HepG2 (cell line): ENCODE measurements around the gene RNF125. TPM values are rescaled to one million over a fixed set of nuclear protein-coding genes. Genes with fewer than 3 reads are reported as not detected.

ENCODE experiments used
- ETV6 ChIP-seq: sonication (generic); formaldehyde crosslinking; conservative IDR thresholded peaks from 2 replicates; pipeline ENCODE4 v1.4.0; 2020; ENCODE audit warnings: missing genetic modification reagents
- GABPB1 ChIP-seq: IDR thresholded peaks from 2 replicates; pipeline ENCODE4 v1.6.1; 2016; ENCODE audit warnings: mild to moderate bottlenecking, missing genetic modification reagents, moderate library complexity, missing compliant biosample characterization
- GPN1 ChIP-seq: sonication (generic); formaldehyde crosslinking; IDR thresholded peaks from 2 replicates; pipeline ENCODE4 v1.5.1; 2020; ENCODE audit warnings: missing genetic modification reagents, borderline replicate concordance
- KDM5A ChIP-seq: fragments of 200-600 bp; sonication (generic); IDR thresholded peaks from 2 replicates; pipeline ENCODE4 v1.7.0; 2018; ENCODE audit warnings: antibody characterized with exemption, mild to moderate bottlenecking, low read length, borderline replicate concordance
- KLF6 ChIP-seq: IDR thresholded peaks from 2 replicates; pipeline ENCODE4 v1.8.0; 2016; ENCODE audit warnings: missing biosample characterization, missing genetic modification reagents
- MYC ChIP-seq: sonication (generic); formaldehyde crosslinking; IDR thresholded peaks from 2 replicates; pipeline ENCODE4 v1.9.0; 2021; ENCODE audit warnings: missing genetic modification reagents, borderline replicate concordance
- NAIF1 ChIP-seq: sonication (generic); formaldehyde crosslinking; IDR thresholded peaks from 2 replicates; pipeline ENCODE4 v1.5.0; 2020; ENCODE audit warnings: mild to moderate bottlenecking, missing genetic modification reagents, borderline replicate concordance
- NR2F2 ChIP-seq: IDR thresholded peaks from 2 replicates; pipeline ENCODE4 v1.6.1; 2012; ENCODE audit warnings: low read depth, inconsistent platforms, borderline replicate concordance
- RARA ChIP-seq: IDR thresholded peaks from 2 replicates; pipeline ENCODE4 v1.6.1; 2016; ENCODE audit warnings: missing genetic modification reagents, missing compliant biosample characterization
- SATB2 ChIP-seq: sonication (generic); formaldehyde crosslinking; IDR thresholded peaks from 2 replicates; pipeline ENCODE4 v1.5.0; 2020; ENCODE audit warnings: missing genetic modification reagents
- SIX4 ChIP-seq: sonication (generic); formaldehyde crosslinking; IDR thresholded peaks from 2 replicates; pipeline ENCODE4 v1.4.0; 2020; ENCODE audit warnings: missing genetic modification reagents
- TEAD3 ChIP-seq: optimal IDR thresholded peaks from 2 replicates; pipeline ENCODE3; 2016; ENCODE audit warnings: borderline replicate concordance
- TOPORS ChIP-seq: sonication (generic); formaldehyde crosslinking; IDR thresholded peaks from 2 replicates; pipeline ENCODE4 v1.8.0; 2023; ENCODE audit warnings: mild to moderate bottlenecking, missing genetic modification reagents
- ZEB1 ChIP-seq: IDR thresholded peaks from 2 replicates; pipeline ENCODE4 v1.6.1; 2012; ENCODE audit warnings: mild to moderate bottlenecking, low read depth, inconsistent platforms; ENCODE audit not compliant: insufficient replicate concordance
- ZFP82 ChIP-seq: sonication (generic); formaldehyde crosslinking; IDR thresholded peaks from 2 replicates; pipeline ENCODE4 v1.5.1; 2020; ENCODE audit warnings: mild to moderate bottlenecking, missing genetic modification reagents, borderline replicate concordance
- ZNF256 ChIP-seq: sonication (generic); formaldehyde crosslinking; conservative IDR thresholded peaks from 2 replicates; pipeline ENCODE4 v1.4.0; 2020; ENCODE audit warnings: missing genetic modification reagents
- ZNF432 ChIP-seq: sonication (generic); formaldehyde crosslinking; IDR thresholded peaks from 2 replicates; pipeline ENCODE4 v1.5.0; 2020; ENCODE audit warnings: missing genetic modification reagents, mild to moderate bottlenecking, borderline replicate concordance
- ZNF746 ChIP-seq: sonication (generic); formaldehyde crosslinking; IDR thresholded peaks from 2 replicates; pipeline ENCODE4 v1.8.0; 2022; ENCODE audit warnings: mild to moderate bottlenecking, missing genetic modification reagents
- polyA plus RNA-seq, 8 experiments: library from polyadenylated mRNA; depleted of rRNA in 3 of 8; stranded (reverse) in 7 of 8; unstranded in 1 of 8; fragments of >200 nt; fragmentation: Illumina TruSeq in 4 of 8; extraction: Trizol in 4 of 8; gene quantifications; 2 replicates each; pipeline versions ENCODE4 v1.2.1 to v1.2.3, GENCODE V29; 2011 to 2016; ENCODE audit warnings: low read depth in 4 of 8, missing spikeins in 1 of 8, mixed read lengths in 1 of 8; ENCODE audit not compliant: insufficient read depth in 1 of 8
- total RNA-seq, 5 experiments: library from RNA; depleted of rRNA; stranded (reverse); fragments of >200 nt; fragmentation: Illumina TruSeq; extraction: Trizol; gene quantifications; 2 replicates each; pipeline ENCODE4 v1.2.3, GENCODE V29; 2016; ENCODE audit warnings: low read depth in 1 of 5
- TF ChIP-seq, protein P1 (sequence below): sonication (generic); formaldehyde crosslinking; IDR thresholded peaks from 2 replicates; pipeline ENCODE4 v1.8.1; 2023; ENCODE audit warnings: missing genetic modification reagents, mild to moderate bottlenecking, borderline replicate concordance
- TF ChIP-seq, protein P2 (sequence below): sonication (generic); formaldehyde crosslinking; IDR thresholded peaks from 2 replicates; pipeline ENCODE4 v1.4.0; 2020; ENCODE audit warnings: mild to moderate bottlenecking, missing genetic modification reagents, borderline replicate concordance
- TF ChIP-seq, protein P3 (sequence below): sonication (generic); formaldehyde crosslinking; IDR thresholded peaks from 2 replicates; pipeline ENCODE4 v1.4.0; 2020; ENCODE audit warnings: missing genetic modification reagents, borderline replicate concordance

The RNF125 gene
- total and polyA plus RNA-seq, 2 of the 13 experiments (the other 11 are each of a cell fraction or from before 2014, with no cell fraction given), result 0.58 to 1.8 TPM

DNA sequence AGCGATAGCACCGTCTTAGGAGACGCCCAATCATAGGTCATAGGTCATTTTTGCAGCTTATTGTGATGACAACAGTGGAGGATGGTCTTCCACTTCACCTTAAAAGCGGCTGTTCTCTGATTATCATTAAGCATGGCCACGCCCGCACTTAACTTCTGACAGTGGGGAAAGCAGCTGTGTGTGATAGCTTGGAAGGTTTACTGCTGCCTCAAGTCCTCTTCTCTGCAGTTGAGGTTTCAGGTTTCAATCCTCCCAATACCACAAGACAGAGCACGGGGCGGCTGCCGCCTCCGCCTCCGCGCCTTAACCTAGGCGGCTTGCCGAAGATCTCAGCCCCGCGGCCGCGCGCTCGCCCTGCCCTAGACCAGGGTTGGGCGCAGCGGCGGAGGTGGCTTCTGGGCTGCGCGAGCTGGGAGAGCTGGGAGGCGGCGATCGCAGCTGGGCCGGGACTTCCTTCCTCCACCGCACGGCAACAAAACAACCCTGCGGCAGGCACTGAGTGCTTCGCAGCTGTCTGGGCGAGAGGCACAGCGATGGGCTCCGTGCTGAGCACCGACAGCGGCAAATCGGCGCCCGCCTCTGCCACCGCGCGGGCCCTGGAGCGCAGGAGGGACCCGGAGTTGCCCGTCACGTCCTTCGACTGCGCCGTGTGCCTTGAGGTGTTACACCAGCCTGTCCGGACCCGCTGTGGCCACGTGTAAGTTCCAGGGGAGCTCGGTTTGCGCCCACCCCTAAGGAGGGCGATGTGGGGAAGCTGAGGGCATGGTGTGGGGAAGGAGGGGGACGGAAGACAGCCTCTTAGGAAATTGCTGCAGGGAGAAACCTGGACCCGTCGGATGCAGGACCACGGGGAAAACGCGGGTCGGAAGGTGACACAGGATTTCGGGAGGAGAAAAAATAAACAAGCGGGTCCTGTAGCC is at the start of gene RNF125 (continued):
- TF ChIP-seq GPN1 (CRISPR knock-in tag) (peak; percentile 20; the same call in 1 of the 2 replicates), GABPB1 (CRISPR knock-in tag) (peak; percentile 71; the same call in 1 of the 2 replicates), ETV6 (no peak), TOPORS (CRISPR knock-in tag) (0 out of 2 replicates have a peak, but pooled peaks have one; percentile 61), NAIF1 (CRISPR knock-in tag) (no peak), ZNF432 (CRISPR knock-in tag) (0 out of 2 replicates have a peak, but pooled peaks have one; percentile 23), SIX4 (CRISPR knock-in tag) (peak; percentile 58; the same call in 1 of the 2 replicates), KLF6 (CRISPR knock-in tag) (0 out of 2 replicates have a peak, but pooled peaks have one; percentile 30), ZEB1 (no peak), NR2F2 (no peak), KDM5A (no peak), MYC (CRISPR knock-in tag) (peak; percentile 52; the same call in 1 of the 2 replicates), ZNF746 (CRISPR knock-in tag) (peak; percentile 37; the same call in 1 of the 2 replicates), SATB2 (CRISPR knock-in tag) (peak; percentile 30; the same call in 1 of the 2 replicates), TEAD3 (no peak), ZNF256 (no peak), RARA (no peak), ZFP82 (CRISPR knock-in tag) (peak; percentile 41; the same call in 1 of the 2 replicates)
- TF ChIP-seq, protein P1, sequence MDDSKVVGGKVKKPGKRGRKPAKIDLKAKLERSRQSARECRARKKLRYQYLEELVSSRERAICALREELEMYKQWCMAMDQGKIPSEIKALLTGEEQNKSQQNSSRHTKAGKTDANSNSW, result 0 out of 2 replicates have a peak, but pooled peaks have one; percentile 74
- TF ChIP-seq, protein P2, sequence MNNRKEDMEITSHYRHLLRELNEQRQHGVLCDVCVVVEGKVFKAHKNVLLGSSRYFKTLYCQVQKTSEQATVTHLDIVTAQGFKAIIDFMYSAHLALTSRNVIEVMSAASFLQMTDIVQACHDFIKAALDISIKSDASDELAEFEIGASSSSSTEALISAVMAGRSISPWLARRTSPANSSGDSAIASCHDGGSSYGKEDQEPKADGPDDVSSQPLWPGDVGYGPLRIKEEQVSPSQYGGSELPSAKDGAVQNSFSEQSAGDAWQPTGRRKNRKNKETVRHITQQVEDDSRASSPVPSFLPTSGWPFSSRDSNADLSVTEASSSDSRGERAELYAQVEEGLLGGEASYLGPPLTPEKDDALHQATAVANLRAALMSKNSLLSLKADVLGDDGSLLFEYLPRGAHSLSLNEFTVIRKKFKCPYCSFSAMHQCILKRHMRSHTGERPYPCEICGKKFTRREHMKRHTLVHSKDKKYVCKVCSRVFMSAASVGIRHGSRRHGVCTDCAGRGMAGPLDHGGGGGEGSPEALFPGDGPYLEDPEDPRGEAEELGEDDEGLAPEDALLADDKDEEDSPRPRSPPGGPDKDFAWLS (CRISPR knock-in tag), result 0 out of 2 replicates have a peak, but pooled peaks have one; percentile 33
- TF ChIP-seq, protein P3, sequence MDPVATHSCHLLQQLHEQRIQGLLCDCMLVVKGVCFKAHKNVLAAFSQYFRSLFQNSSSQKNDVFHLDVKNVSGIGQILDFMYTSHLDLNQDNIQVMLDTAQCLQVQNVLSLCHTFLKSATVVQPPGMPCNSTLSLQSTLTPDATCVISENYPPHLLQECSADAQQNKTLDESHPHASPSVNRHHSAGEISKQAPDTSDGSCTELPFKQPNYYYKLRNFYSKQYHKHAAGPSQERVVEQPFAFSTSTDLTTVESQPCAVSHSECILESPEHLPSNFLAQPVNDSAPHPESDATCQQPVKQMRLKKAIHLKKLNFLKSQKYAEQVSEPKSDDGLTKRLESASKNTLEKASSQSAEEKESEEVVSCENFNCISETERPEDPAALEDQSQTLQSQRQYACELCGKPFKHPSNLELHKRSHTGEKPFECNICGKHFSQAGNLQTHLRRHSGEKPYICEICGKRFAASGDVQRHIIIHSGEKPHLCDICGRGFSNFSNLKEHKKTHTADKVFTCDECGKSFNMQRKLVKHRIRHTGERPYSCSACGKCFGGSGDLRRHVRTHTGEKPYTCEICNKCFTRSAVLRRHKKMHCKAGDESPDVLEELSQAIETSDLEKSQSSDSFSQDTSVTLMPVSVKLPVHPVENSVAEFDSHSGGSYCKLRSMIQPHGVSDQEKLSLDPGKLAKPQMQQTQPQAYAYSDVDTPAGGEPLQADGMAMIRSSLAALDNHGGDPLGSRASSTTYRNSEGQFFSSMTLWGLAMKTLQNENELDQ (CRISPR knock-in tag), result no peak
